GM12865 (cell line): ENCODE measurements around the gene PITX2.

Source experiments
- DNase-seq: peaks from one replicate; pipeline ENCODE4 v3.0.0; 2010; ENCODE audit warnings: low read depth
- H3K4me3 ChIP-seq: 2 replicates; pipeline ENCODE4 v1.5.1; 2011; ENCODE audit warnings: mild to moderate bottlenecking, low read depth, low read length, control low read depth
- CTCF ChIP-seq: IDR thresholded peaks from 2 replicates; pipeline ENCODE4 v1.5.1; 2011; ENCODE audit warnings: low read length, control low read depth, low read depth, inconsistent platforms; ENCODE audit not compliant: insufficient read depth; ENCODE audit errors: missing control alignments

PITX2 gene

GRCh38 chr4:110663738-110664444 is 41.0 kb upstream of the PITX2 start:
- H3K4me3 ChIP-seq, result no peak overlapping the region
- no peak for TF ChIP-seq CTCF
- DNase-seq, result no peak

- H3K4me3 ChIP-seq, result no peak overlapping the region
- no peak for TF ChIP-seq CTCF
- no peak for DNase-seq
Measured at GRCh38 chr4:110663206-110663605, 40.3 kb upstream of the PITX2 start.

- TF ChIP-seq CTCF, result no peak
- DNase-seq, result no peak
- no peak overlapping the region for H3K4me3 ChIP-seq
Measured at GRCh38 chr4:110660755-110661154, 37.9 kb upstream of the PITX2 start.

- TF ChIP-seq CTCF, result no peak
- no peak for DNase-seq
- H3K4me3 ChIP-seq, result no peak overlapping the region
Measured at GRCh38 chr4:110654254-110654635, 31.4 kb upstream of the PITX2 start.

GRCh38 chr4:110653321-110654253 is 30.7 kb upstream of the PITX2 start:
- H3K4me3 ChIP-seq, result no peak overlapping the region
- no peak for DNase-seq
- TF ChIP-seq CTCF, result no peak

- DNase-seq, result no peak
- no peak for TF ChIP-seq CTCF
- H3K4me3 ChIP-seq, result no peak overlapping the region
Measured at GRCh38 chr4:110644008-110644407, 21.1 kb upstream of the PITX2 start.
